HepG2 (cell line): ENCODE results near the gene NME7. TPM values are rescaled to one million over a fixed set of nuclear protein-coding genes. Genes with fewer than 3 reads are reported as not detected.

Experiments
- AGO1 ChIP-seq: fragments of 200-400 bp; formaldehyde crosslinking; IDR thresholded peaks from 2 replicates; pipeline ENCODE4 v1.6.1; 2017; ENCODE audit warnings: mild to moderate bottlenecking, low read depth, low read length, moderate library complexity; ENCODE audit not compliant: poor library complexity, severe bottlenecking
- ARHGAP35 ChIP-seq: sonication (generic); formaldehyde crosslinking; IDR thresholded peaks from 2 replicates; pipeline ENCODE4 v1.9.0; 2022; ENCODE audit warnings: mild to moderate bottlenecking, inconsistent platforms, moderate library complexity, missing genetic modification reagents, borderline replicate concordance
- ETV6 ChIP-seq: sonication (generic); formaldehyde crosslinking; conservative IDR thresholded peaks from 2 replicates; pipeline ENCODE4 v1.4.0; 2020; ENCODE audit warnings: missing genetic modification reagents
- HIVEP1 ChIP-seq: sonication (generic); formaldehyde crosslinking; IDR thresholded peaks from 2 replicates; pipeline ENCODE4 v1.4.0; 2020; ENCODE audit warnings: mild to moderate bottlenecking, missing genetic modification reagents
- JDP2 ChIP-seq: sonication (generic); formaldehyde crosslinking; IDR thresholded peaks from 2 replicates; pipeline ENCODE4 v1.8.1; 2022; ENCODE audit warnings: missing genetic modification reagents, borderline replicate concordance
- JUNB ChIP-seq: sonication (generic); formaldehyde crosslinking; IDR thresholded peaks from 2 replicates; pipeline ENCODE4 v1.8.0; 2022; ENCODE audit warnings: missing genetic modification reagents, mild to moderate bottlenecking, borderline replicate concordance
- POLR2A ChIP-seq, 2 experiments: IDR thresholded peaks; 2 replicates each; pipeline ENCODE4 v1.6.1; 2011; ENCODE audit warnings: low read depth in 2 of 2, low read length in 2 of 2, mild to moderate bottlenecking in 1 of 2, moderate library complexity in 1 of 2; ENCODE audit not compliant: insufficient read depth in 1 of 2
- PPARG ChIP-seq: conservative IDR thresholded peaks from 2 replicates; pipeline ENCODE4 v1.6.1; 2016; ENCODE audit warnings: missing biosample characterization, missing genetic modification reagents
- PRMT3 ChIP-seq: sonication (generic); formaldehyde crosslinking; IDR thresholded peaks from 2 replicates; pipeline ENCODE4 v1.8.1; 2022; ENCODE audit warnings: low read depth, mild to moderate bottlenecking, moderate library complexity, missing genetic modification reagents, borderline replicate concordance
- RBAK ChIP-seq: sonication (generic); formaldehyde crosslinking; IDR thresholded peaks from 2 replicates; pipeline ENCODE4 v1.5.1; 2020; ENCODE audit warnings: mild to moderate bottlenecking, missing genetic modification reagents
- SALL2 ChIP-seq: sonication (generic); formaldehyde crosslinking; IDR thresholded peaks from 2 replicates; pipeline ENCODE4 v1.8.1; 2023; ENCODE audit warnings: mild to moderate bottlenecking, missing genetic modification reagents, inconsistent platforms
- ZBTB7A ChIP-seq: sonication (generic); formaldehyde crosslinking; IDR thresholded peaks from 2 replicates; pipeline ENCODE4 v1.8.0; 2022; ENCODE audit warnings: mild to moderate bottlenecking, missing genetic modification reagents
- ZFP37 ChIP-seq: sonication (generic); formaldehyde crosslinking; IDR thresholded peaks from 2 replicates; pipeline ENCODE4 v1.4.0; 2020; ENCODE audit warnings: missing genetic modification reagents, borderline replicate concordance
- ZNF101 ChIP-seq: sonication (generic); formaldehyde crosslinking; IDR thresholded peaks from 2 replicates; pipeline ENCODE4 v1.4.0; 2020; ENCODE audit warnings: mild to moderate bottlenecking, low read depth, missing genetic modification reagents, borderline replicate concordance
- ZNF543 ChIP-seq: sonication (generic); formaldehyde crosslinking; IDR thresholded peaks from 2 replicates; pipeline ENCODE4 v1.4.0; 2020; ENCODE audit warnings: mild to moderate bottlenecking, missing genetic modification reagents
- ZNF616 ChIP-seq: sonication (generic); formaldehyde crosslinking; IDR thresholded peaks from 2 replicates; pipeline ENCODE4 v1.5.0; 2020; ENCODE audit warnings: low read depth, mild to moderate bottlenecking, missing genetic modification reagents
- ZNF672 ChIP-seq: sonication (generic); formaldehyde crosslinking; IDR thresholded peaks from 2 replicates; pipeline ENCODE4 v1.8.1; 2022; ENCODE audit warnings: missing genetic modification reagents
- ZNF709 ChIP-seq: sonication (generic); formaldehyde crosslinking; IDR thresholded peaks from 2 replicates; pipeline ENCODE4 v1.5.0; 2020; ENCODE audit warnings: mild to moderate bottlenecking, missing genetic modification reagents
- ZNF768 ChIP-seq: sonication (generic); formaldehyde crosslinking; IDR thresholded peaks from 2 replicates; pipeline ENCODE4 v1.4.0; 2020; ENCODE audit warnings: missing genetic modification reagents
- ZNF788 ChIP-seq: sonication (generic); formaldehyde crosslinking; IDR thresholded peaks from 2 replicates; pipeline ENCODE4 v1.5.0; 2020; ENCODE audit warnings: mild to moderate bottlenecking, missing genetic modification reagents, borderline replicate concordance
- polyA plus RNA-seq, 8 experiments: library from polyadenylated mRNA; depleted of rRNA in 3 of 8; stranded (reverse) in 7 of 8; unstranded in 1 of 8; fragments of >200 nt; fragmentation: Illumina TruSeq in 4 of 8; extraction: Trizol in 4 of 8; gene quantifications; 2 replicates each; pipeline versions ENCODE4 v1.2.1 to v1.2.3, GENCODE V29; 2011 to 2016; ENCODE audit warnings: low read depth in 4 of 8, missing spikeins in 1 of 8, mixed read lengths in 1 of 8; ENCODE audit not compliant: insufficient read depth in 1 of 8
- total RNA-seq, 5 experiments: library from RNA; depleted of rRNA; stranded (reverse); fragments of >200 nt; fragmentation: Illumina TruSeq; extraction: Trizol; gene quantifications; 2 replicates each; pipeline ENCODE4 v1.2.3, GENCODE V29; 2016; ENCODE audit warnings: low read depth in 1 of 5
- TF ChIP-seq, protein P1 (sequence below): sonication (generic); formaldehyde crosslinking; IDR thresholded peaks from 2 replicates; pipeline ENCODE4 v1.4.0; 2020; ENCODE audit warnings: mild to moderate bottlenecking, low read depth, missing genetic modification reagents
- TF ChIP-seq, protein P2 (sequence below): sonication (generic); formaldehyde crosslinking; IDR thresholded peaks from 2 replicates; pipeline ENCODE4 v1.4.0; 2020; ENCODE audit warnings: low read depth, mild to moderate bottlenecking, missing genetic modification reagents
- TF ChIP-seq, protein P3 (sequence below): sonication (generic); formaldehyde crosslinking; IDR thresholded peaks from 2 replicates; pipeline ENCODE4 v1.4.0; 2020; ENCODE audit warnings: missing genetic modification reagents
- TF ChIP-seq, protein P4 (sequence below): sonication (generic); formaldehyde crosslinking; conservative IDR thresholded peaks from 2 replicates; pipeline ENCODE4 v1.8.0; 2022; ENCODE audit warnings: missing genetic modification reagents
- TF ChIP-seq, protein P5 (sequence below): sonication (generic); formaldehyde crosslinking; IDR thresholded peaks from 2 replicates; pipeline ENCODE4 v1.8.1; 2023; ENCODE audit warnings: missing genetic modification reagents, mild to moderate bottlenecking, borderline replicate concordance

Gene NME7
- total and polyA plus RNA-seq, 2 of the 13 experiments (the other 11 are each of a cell fraction or from before 2014, with no cell fraction given) = 9.4 to 22.5 TPM

DNA sequence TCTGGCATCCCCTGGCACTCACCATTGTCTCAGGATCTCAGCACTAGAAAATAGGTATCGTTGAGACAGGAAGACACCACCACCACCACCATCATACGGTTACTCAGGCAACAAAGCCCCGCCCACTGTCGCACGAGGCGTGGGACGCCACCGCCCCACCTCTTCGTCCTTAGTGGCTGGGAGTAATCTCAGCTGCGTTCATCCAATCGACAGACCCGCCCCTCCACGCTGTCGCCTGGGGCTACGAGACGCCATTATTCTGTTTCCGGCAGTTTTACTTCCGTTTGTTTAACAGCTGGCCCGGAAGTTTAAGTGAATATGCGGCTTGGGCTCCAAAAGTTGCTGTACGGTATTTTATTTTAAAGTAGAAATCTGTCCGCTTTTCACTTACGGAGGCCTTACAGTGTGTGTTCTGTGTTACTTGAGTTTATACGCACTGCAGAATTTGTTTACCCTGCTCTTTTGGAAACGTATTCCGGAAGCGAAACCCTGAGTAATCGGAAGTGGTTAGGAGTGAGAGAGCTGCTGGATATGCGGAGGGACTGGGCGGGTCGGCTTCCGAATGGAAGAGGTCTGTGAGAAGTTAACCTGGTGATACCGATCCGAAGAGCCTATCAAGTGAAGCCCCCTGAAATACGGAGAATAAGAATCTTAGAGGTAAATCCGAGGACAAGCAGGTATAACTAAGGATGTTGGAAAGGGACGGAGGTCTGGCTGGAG lies at the start of gene NME7, which contains the start of gene BLZF1 (continued):
- TF ChIP-seq ZNF616 (CRISPR knock-in tag) (no peak), RBAK (CRISPR knock-in tag) (no peak), ZFP37 (no peak), ARHGAP35 (CRISPR knock-in tag) (no peak), ZNF101 (CRISPR knock-in tag) (no peak), POLR2A (IDR thresholded peaks at IDR 0.05; ENCODE audit: insufficient read depth in 1 of 2, low read depth in 2 of 2, low read length in 2 of 2) (peak in 1 of 2 experiments; percentile 55; a peak in 3 of 4 replicates), SALL2 (CRISPR knock-in tag) (no peak), ZNF672 (CRISPR knock-in tag) (no peak), ETV6 (no peak), ZNF788 (CRISPR knock-in tag) (no peak), ZBTB7A (CRISPR knock-in tag) (no peak), AGO1 (no peak), JDP2 (CRISPR knock-in tag) (no peak), PRMT3 (no peak), ZNF543 (CRISPR knock-in tag) (no peak), HIVEP1 (CRISPR knock-in tag) (no peak), ZNF709 (0 out of 2 replicates have a peak, but pooled peaks have one; percentile 46), ZNF768 (CRISPR knock-in tag) (no peak), JUNB (no peak), PPARG (CRISPR knock-in tag) (no peak)
- TF ChIP-seq, protein P1, sequence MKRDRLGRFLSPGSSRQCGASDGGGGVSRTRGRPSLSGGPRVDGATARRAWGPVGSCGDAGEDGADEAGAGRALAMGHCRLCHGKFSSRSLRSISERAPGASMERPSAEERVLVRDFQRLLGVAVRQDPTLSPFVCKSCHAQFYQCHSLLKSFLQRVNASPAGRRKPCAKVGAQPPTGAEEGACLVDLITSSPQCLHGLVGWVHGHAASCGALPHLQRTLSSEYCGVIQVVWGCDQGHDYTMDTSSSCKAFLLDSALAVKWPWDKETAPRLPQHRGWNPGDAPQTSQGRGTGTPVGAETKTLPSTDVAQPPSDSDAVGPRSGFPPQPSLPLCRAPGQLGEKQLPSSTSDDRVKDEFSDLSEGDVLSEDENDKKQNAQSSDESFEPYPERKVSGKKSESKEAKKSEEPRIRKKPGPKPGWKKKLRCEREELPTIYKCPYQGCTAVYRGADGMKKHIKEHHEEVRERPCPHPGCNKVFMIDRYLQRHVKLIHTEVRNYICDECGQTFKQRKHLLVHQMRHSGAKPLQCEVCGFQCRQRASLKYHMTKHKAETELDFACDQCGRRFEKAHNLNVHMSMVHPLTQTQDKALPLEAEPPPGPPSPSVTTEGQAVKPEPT (CRISPR knock-in tag) = no peak
- TF ChIP-seq, protein P2, sequence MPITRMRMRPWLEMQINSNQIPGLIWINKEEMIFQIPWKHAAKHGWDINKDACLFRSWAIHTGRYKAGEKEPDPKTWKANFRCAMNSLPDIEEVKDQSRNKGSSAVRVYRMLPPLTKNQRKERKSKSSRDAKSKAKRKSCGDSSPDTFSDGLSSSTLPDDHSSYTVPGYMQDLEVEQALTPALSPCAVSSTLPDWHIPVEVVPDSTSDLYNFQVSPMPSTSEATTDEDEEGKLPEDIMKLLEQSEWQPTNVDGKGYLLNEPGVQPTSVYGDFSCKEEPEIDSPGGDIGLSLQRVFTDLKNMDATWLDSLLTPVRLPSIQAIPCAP = no peak
- TF ChIP-seq, protein P3, sequence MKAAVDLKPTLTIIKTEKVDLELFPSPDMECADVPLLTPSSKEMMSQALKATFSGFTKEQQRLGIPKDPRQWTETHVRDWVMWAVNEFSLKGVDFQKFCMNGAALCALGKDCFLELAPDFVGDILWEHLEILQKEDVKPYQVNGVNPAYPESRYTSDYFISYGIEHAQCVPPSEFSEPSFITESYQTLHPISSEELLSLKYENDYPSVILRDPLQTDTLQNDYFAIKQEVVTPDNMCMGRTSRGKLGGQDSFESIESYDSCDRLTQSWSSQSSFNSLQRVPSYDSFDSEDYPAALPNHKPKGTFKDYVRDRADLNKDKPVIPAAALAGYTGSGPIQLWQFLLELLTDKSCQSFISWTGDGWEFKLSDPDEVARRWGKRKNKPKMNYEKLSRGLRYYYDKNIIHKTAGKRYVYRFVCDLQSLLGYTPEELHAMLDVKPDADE (CRISPR knock-in tag) = no peak
- TF ChIP-seq, protein P4, sequence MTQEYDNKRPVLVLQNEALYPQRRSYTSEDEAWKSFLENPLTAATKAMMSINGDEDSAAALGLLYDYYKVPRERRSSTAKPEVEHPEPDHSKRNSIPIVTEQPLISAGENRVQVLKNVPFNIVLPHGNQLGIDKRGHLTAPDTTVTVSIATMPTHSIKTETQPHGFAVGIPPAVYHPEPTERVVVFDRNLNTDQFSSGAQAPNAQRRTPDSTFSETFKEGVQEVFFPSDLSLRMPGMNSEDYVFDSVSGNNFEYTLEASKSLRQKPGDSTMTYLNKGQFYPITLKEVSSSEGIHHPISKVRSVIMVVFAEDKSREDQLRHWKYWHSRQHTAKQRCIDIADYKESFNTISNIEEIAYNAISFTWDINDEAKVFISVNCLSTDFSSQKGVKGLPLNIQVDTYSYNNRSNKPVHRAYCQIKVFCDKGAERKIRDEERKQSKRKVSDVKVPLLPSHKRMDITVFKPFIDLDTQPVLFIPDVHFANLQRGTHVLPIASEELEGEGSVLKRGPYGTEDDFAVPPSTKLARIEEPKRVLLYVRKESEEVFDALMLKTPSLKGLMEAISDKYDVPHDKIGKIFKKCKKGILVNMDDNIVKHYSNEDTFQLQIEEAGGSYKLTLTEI (CRISPR knock-in tag) = no peak
- TF ChIP-seq, protein P5, sequence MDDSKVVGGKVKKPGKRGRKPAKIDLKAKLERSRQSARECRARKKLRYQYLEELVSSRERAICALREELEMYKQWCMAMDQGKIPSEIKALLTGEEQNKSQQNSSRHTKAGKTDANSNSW (CRISPR knock-in tag) = no peak
